CD4-positive, alpha-beta T cell (primary cell): Measurements from ENCODE around the gene ROR1. TPM values are rescaled to one million over a fixed set of nuclear protein-coding genes. Genes with fewer than 3 reads are reported as not detected.

Source experiments
- ATAC-seq: fragments of 200-7000 bp; cut with Tn5 transposase; one replicate; pipeline ENCODE4 v1.10.0; 2022; ENCODE audit warnings: mild to moderate bottlenecking; ENCODE audit not compliant: poor library complexity
- CTCF ChIA-PET: fragments of 350-600 bp; sonication (Branson Sonifier 250); formaldehyde crosslinking; loops from one replicate; lab custom pipeline; 2021; ENCODE audit warnings: antibody characterized with exemption, inconsistent platforms; lab: Charles Lee
- POLR2A ChIA-PET: fragments of 350-600 bp; sonication (Branson Sonifier 250); formaldehyde crosslinking; loops from one replicate; lab custom pipeline; 2021; ENCODE audit warnings: antibody characterized with exemption, inconsistent platforms; lab: Charles Lee
- DNase-seq, 14 experiments: peaks; one replicate each; pipeline ENCODE4 v3.0.0-alpha.2; 2013 to 2020; ENCODE audit warnings: mixed read lengths in 2 of 14
- H3K27ac ChIP-seq, 2 donors: one replicate each; pipeline versions ENCODE4 v1.5.1 to v1.7.0; 2013; ENCODE audit warnings: low read length in 2 of 2, low read depth in 1 of 2, mild to moderate bottlenecking in 1 of 2
- H3K27me3 ChIP-seq, 2 experiments: 1 replicate in 1 of 2; 2 replicates in 1 of 2; pipeline versions ENCODE4 v1.6.1 to v1.7.0; 2013; ENCODE audit warnings: low read length in 2 of 2, control low read depth in 1 of 2, mild to moderate bottlenecking in 1 of 2, moderate library complexity in 1 of 2; ENCODE audit not compliant: insufficient read depth in 2 of 2, control insufficient read depth in 1 of 2
- H3K36me3 ChIP-seq: one replicate; pipeline ENCODE4 v1.6.1; 2013; ENCODE audit warnings: low read length, control low read depth; ENCODE audit not compliant: insufficient read depth
- H3K4me1 ChIP-seq: one replicate; pipeline ENCODE4 v1.6.1; 2013; ENCODE audit warnings: low read length, control low read depth; ENCODE audit not compliant: insufficient read depth
- H3K4me3 ChIP-seq: one replicate; pipeline ENCODE4 v1.5.1; 2013; ENCODE audit warnings: mild to moderate bottlenecking, low read length, moderate library complexity
- H3K9me3 ChIP-seq, 2 experiments: 1 replicate in 1 of 2; 2 replicates in 1 of 2; pipeline versions ENCODE4 v1.6.1 to v1.7.0; 2013; ENCODE audit warnings: low read length in 2 of 2, mild to moderate bottlenecking in 2 of 2, control low read depth in 1 of 2, moderate library complexity in 1 of 2; ENCODE audit not compliant: control insufficient read depth in 1 of 2, insufficient read depth in 1 of 2
- H3K27ac Mint-ChIP-seq: one replicate; pipeline ENCODE4 v1.8.0; 2020; ENCODE audit warnings: mixed read lengths
- H3K27me3 Mint-ChIP-seq: one replicate; pipeline ENCODE4 v1.8.0; 2021; ENCODE audit warnings: mixed read lengths
- H3K36me3 Mint-ChIP-seq: one replicate; pipeline ENCODE4 v1.8.0; 2021; ENCODE audit warnings: low read depth, mixed read lengths
- H3K4me1 Mint-ChIP-seq: one replicate; pipeline ENCODE4 v1.8.0; 2021; ENCODE audit warnings: low read depth, mixed read lengths
- H3K4me3 Mint-ChIP-seq: one replicate; pipeline ENCODE4 v1.8.0; 2020; ENCODE audit warnings: mild to moderate bottlenecking, mixed read lengths
- H3K9me3 Mint-ChIP-seq: one replicate; pipeline ENCODE4 v1.8.0; 2020; ENCODE audit warnings: mixed read lengths
- intact Hi-C, 2 experiments: fragments of 100-400 bp; cut with DNase I in 1 of 2; cut with micrococcal nuclease in 1 of 2; formaldehyde crosslinking; loops; one replicate each; pipeline versions ENCODE4 v1.15.1 to v1.9.0; 2023 to 2025; cut with DNase I, micrococcal nuclease
- total RNA-seq, 174 experiments: library from RNA in 2 of 174; stranded (reverse) in 2 of 174; gene quantifications; one replicate each; pipeline ENCODE4 v1.2.3 and lab custom pipeline; 2021 to 2026
- TF ChIP-seq, protein P1 (sequence below): fragments of 200-600 bp; IDR thresholded peaks from one replicate; pipeline ENCODE4 v1.8.0; 2022; ENCODE audit warnings: antibody characterized with exemption, mild to moderate bottlenecking

The ROR1 gene
- total RNA-seq, 2 experiments from 2014 or later, result not detected

DNA sequence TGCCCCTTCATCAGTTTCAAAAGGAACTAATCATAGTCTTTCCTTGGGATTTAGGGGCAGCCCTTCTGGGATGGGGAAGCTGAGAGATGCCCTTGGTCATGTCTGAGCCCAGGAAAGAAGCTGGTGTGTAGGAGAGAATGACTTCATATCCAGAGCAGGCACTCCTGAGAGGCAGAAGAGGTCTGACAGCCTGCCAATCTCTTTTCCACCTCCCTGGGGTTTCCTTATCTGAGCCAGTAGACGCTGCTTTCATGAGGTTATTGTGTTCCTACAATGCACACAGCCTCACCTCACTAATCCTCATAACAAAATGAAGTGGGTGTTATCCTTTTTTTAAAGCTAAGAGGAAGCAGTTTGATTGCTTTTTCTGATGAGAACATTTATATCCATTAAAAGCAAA lies 14.1 kb downstream of the ROR1 start:
- no peak for ATAC-seq
- H3K36me3 ChIP-seq, result no peaks in the 10 kb centered on the region
- intact Hi-C loops, result no loop called here
- no peaks in the 10 kb centered on the region for H3K4me1 ChIP-seq
- no peaks in the 10 kb centered on the region for H3K9me3 Mint-ChIP-seq
- H3K36me3 Mint-ChIP-seq, result no peaks in the 10 kb centered on the region
- H3K4me3 ChIP-seq, result no peak overlapping the region
- H3K27me3 ChIP-seq, result no peaks in the 10 kb centered on the region
- no peaks in the 10 kb centered on the region for H3K27me3 Mint-ChIP-seq
- no peaks in the 10 kb centered on the region for H3K4me1 Mint-ChIP-seq
- no peak for DNase-seq
- no peak overlapping the region for H3K27ac ChIP-seq
- CTCF ChIA-PET, result no interaction called here
- POLR2A ChIA-PET, result no interaction called here
- H3K4me3 Mint-ChIP-seq, result no peak overlapping the region
- H3K27ac Mint-ChIP-seq, result no peak overlapping the region
- TF ChIP-seq, protein P1, sequence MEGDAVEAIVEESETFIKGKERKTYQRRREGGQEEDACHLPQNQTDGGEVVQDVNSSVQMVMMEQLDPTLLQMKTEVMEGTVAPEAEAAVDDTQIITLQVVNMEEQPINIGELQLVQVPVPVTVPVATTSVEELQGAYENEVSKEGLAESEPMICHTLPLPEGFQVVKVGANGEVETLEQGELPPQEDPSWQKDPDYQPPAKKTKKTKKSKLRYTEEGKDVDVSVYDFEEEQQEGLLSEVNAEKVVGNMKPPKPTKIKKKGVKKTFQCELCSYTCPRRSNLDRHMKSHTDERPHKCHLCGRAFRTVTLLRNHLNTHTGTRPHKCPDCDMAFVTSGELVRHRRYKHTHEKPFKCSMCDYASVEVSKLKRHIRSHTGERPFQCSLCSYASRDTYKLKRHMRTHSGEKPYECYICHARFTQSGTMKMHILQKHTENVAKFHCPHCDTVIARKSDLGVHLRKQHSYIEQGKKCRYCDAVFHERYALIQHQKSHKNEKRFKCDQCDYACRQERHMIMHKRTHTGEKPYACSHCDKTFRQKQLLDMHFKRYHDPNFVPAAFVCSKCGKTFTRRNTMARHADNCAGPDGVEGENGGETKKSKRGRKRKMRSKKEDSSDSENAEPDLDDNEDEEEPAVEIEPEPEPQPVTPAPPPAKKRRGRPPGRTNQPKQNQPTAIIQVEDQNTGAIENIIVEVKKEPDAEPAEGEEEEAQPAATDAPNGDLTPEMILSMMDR, result no peak
- H3K9me3 ChIP-seq, result no peaks in the 10 kb centered on the region

DNA sequence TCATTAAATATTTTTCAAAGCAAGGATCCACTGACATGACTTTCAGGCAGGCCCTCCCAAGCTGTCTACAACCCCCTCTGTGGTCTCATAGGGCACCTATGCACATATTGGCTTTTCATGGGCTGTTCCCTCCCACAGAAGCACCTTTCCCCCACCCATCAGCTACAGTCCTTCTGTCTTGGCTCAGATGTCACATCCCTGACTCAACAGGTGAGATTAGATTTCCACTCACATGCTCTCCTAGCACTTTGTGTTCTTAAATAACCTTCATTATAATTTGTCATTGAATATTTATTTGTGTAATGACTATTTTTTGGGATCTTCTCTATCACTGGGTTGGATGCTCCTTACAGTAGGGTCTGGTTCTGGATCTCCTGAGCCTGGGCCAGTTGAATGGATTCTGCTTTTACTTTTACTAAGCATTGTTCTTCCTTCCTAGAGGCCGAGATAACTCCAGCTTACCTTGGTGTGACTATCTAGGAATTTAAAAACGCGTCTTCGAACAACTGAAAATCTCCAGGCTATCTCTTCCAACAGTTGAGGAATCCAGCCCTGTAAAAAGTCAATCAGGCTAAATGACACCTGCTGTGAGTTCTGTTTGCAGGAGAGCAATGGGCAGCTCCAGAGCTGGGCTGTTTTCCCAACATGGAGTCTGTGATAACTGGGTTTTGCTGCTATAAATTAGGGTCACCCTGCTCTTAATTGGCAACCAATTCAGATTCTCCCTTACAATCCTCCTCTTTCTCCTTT lies 16.2 kb downstream of the ROR1 start:
- Histone ChIP-seq H3K9me3 (no peaks in the 10 kb centered on the region), H3K36me3 (no peaks in the 10 kb centered on the region), H3K4me1 (no peaks in the 10 kb centered on the region), H3K27me3 (no peaks in the 10 kb centered on the region), H3K27ac (no peak overlapping the region), H3K4me3 (no peak overlapping the region)
- H3K27me3 Mint-ChIP-seq, result no peaks in the 10 kb centered on the region
- no peak overlapping the region for H3K27ac Mint-ChIP-seq
- ChIA-PET POLR2A (no interaction called here), CTCF (no interaction called here)
- DNase-seq (no peak), ATAC-seq (no peak)
- H3K4me1 Mint-ChIP-seq, result no peaks in the 10 kb centered on the region
- no peaks in the 10 kb centered on the region for H3K9me3 Mint-ChIP-seq
- no peak overlapping the region for H3K4me3 Mint-ChIP-seq
- TF ChIP-seq, protein P1, result no peak
- intact Hi-C loops, result no loop called here
- H3K36me3 Mint-ChIP-seq, result no peaks in the 10 kb centered on the region

DNA sequence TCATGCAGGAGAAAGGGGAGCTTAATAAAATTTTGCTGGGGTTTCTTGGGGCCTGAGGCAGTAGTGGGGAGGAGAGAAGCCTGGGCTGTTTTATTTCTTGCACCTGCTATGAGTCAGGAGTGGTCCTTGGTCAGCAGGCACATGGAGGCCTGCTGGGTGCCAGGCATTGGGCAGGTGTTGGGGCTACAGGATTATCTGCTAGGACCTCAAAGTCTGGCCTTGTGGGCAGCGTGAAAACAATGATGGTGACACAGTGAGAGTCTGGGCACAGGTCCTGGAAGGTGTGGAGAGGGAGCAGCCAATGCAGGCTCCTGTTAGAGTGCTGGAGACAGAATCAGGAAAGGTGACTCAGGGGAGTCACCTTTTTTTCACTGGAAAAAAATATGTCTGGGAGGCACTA lies 17.2 kb downstream of the ROR1 start:
- Mint-ChIP-seq H3K9me3 (no peaks in the 10 kb centered on the region), H3K27me3 (no peaks in the 10 kb centered on the region), H3K4me1 (no peaks in the 10 kb centered on the region), H3K36me3 (no peaks in the 10 kb centered on the region), H3K4me3 (no peak overlapping the region), H3K27ac (no peak overlapping the region)
- Histone ChIP-seq H3K27me3 (no peaks in the 10 kb centered on the region), H3K4me3 (no peak overlapping the region), H3K27ac (no peak overlapping the region), H3K4me1 (no peaks in the 10 kb centered on the region), H3K9me3 (no peaks in the 10 kb centered on the region), H3K36me3 (no peaks in the 10 kb centered on the region)
- ChIA-PET POLR2A (no interaction called here), CTCF (no interaction called here)
- DNase-seq, result no peak
- intact Hi-C loops, result no loop called here
- TF ChIP-seq, protein P1, result no peak
- no peak for ATAC-seq
